AG04449 (cell line): ENCODE results near the gene CLVS2.

Experiments
- CTCF ChIA-PET: fragments of 350-600 bp; formaldehyde crosslinking; extraction: SDS; loops from one replicate; lab custom pipeline; 2021; ENCODE audit warnings: antibody characterized with exemption; lab: Yijun Ruan, JAX
- POLR2A ChIA-PET: fragments of 400-600, 350-600 bp; formaldehyde crosslinking; extraction: SDS; loops from one replicate; lab custom pipeline; 2020; ENCODE audit warnings: antibody characterized with exemption, inconsistent platforms; lab: Yijun Ruan, JAX
- DNase-seq: peaks from one replicate; pipeline ENCODE4 v3.0.0-alpha.2; 2010; ENCODE audit warnings: low read depth, low spot score
- H3K4me3 ChIP-seq: 2 replicates; pipeline ENCODE4 v1.5.1; 2011; ENCODE audit warnings: low read depth, mild to moderate bottlenecking, control low read depth, low read length
- CTCF ChIP-seq: IDR thresholded peaks from one replicate; pipeline ENCODE4 v1.5.1; 2011; ENCODE audit warnings: mild to moderate bottlenecking, moderate library complexity, low read length, control low read depth, inconsistent platforms; ENCODE audit not compliant: insufficient read depth; ENCODE audit errors: missing control alignments

CLVS2 gene

GRCh38 chr6:123055256-123055655 lies 59.2 kb downstream of the CLVS2 start:
- TF ChIP-seq CTCF = no peak
- ChIA-PET POLR2A (no interaction called here), CTCF (no interaction called here)
- no peak for DNase-seq
- no peak overlapping the region for H3K4me3 ChIP-seq

- ChIA-PET CTCF (no interaction called here), POLR2A (no interaction called here)
- DNase-seq = no peak
- no peak overlapping the region for H3K4me3 ChIP-seq
- no peak for TF ChIP-seq CTCF
Measured at GRCh38 chr6:123062670-123063069, 66.6 kb downstream of the CLVS2 start.

- TF ChIP-seq CTCF = no peak
- no peak overlapping the region for H3K4me3 ChIP-seq
- ChIA-PET CTCF (no interaction called here), POLR2A (no interaction called here)
- no peak for DNase-seq
Measured at GRCh38 chr6:123064038-123064437, 68.0 kb downstream of the CLVS2 start.

GRCh38 chr6:123074616-123075015 lies 78.6 kb downstream of the CLVS2 start:
- TF ChIP-seq CTCF = no peak
- CTCF ChIA-PET = interaction anchor here (0.7 kb wide), 1 partner anchor 308 kb away, joined by 3 read pairs; no protein-coding TSS in a partner anchor
- POLR2A ChIA-PET = no interaction called here
- no peak for DNase-seq
- H3K4me3 ChIP-seq = no peak overlapping the region

GRCh38 chr6:123085403-123085802 lies 89.4 kb downstream of the CLVS2 start:
- no peak overlapping the region for H3K4me3 ChIP-seq
- DNase-seq = no peak
- POLR2A ChIA-PET = no interaction called here
- TF ChIP-seq CTCF = no peak
- CTCF ChIA-PET = no interaction called here

- CTCF ChIA-PET = no interaction called here
- POLR2A ChIA-PET = no interaction called here
- H3K4me3 ChIP-seq = no peak overlapping the region
- TF ChIP-seq CTCF = no peak
- no peak for DNase-seq
Measured at GRCh38 chr6:123089226-123089625, 93.2 kb downstream of the CLVS2 start.
